ENCODE measurements around the gene RETN.

Gene RETN

DNA sequence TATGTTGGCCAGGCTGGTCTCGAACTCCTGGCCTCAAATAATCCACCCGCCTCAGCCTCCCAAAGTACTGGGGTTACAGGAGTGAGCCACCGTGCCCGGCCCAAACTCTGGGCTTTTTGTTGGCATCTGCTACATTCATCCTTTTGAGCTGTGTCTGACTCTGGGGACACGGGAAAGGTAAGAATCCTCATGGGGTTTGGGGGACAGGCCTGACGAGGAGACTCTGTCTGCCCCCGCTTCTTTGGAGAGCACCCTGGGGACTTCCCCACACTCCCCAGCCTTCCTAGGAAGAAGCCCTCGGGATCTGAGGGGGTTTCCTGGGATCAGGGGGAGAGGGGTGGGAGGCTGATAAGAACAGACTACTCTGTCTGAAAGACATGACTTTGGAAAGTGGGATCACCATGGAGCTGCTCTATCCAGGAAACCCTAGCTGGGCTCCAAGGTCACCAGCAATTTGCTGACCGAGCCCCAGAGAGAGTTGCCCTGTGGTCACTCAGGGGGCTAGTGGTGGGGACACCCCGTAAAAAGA lies 41.1 kb downstream of the RETN start:
- no peak for DNase-seq

DNA sequence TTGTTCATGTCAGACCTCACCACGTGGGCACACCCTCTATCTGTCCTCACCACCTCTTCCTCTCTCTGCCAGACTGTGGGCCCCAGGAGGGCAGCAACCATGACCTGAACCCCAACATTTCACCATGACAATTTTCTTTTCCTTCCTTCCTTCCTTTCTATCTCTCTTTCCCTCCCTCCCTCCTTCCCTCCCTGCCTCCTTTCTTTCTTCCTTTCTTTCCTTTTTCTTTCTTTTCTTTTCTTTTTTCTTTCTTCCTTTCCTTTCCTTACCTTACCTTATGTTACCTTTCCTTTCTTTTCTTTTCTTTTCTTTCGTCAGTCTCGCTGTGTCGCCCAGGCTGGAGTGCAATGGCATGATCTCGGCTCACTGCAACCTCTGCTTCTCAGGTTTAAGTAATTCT lies 41.8 kb downstream of the RETN start:
- DNase-seq, result no peak

- DNase-seq, result no peak
Observed at GRCh38 chr19:7715671-7716070, 46.8 kb downstream of the RETN start.

DNA sequence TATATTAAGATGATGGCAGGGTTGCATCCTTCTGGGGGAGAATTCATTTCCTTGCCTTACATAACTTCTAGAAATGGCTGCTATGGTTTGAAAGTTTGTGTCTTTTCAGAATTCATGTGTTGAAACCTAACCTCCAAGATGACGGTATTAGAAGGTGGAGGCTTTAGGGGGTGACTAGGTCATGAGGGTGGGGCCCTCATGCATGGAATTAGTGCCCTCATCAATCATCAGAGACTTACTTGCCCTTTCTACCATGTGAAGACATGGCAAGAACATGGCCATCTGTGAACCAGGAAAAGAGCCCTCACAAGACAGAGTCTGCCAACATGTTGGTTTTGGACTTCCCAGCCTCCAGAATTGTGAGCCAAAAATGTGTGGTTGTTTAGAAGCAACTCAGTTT lies 47.9 kb downstream of the RETN start:
- DNase-seq, result no peak

- no peak for DNase-seq
Observed at GRCh38 chr19:7718668-7719067, 49.8 kb downstream of the RETN start.
